ENCODE results near the gene COL15A1. TPM values are rescaled to one million over a fixed set of nuclear protein-coding genes. Genes with fewer than 3 reads are reported as not detected.

COL15A1 gene
- total RNA-seq (not detected in 2 replicates), polyA plus RNA-seq (not detected in 2 replicates), polyA minus RNA-seq (0.09 and 0.14 TPM in 2 replicates)
- 4.4 TPM for total RNA-seq (2013)

- peaks cover 6 to 9% of the 10 kb centered on the region in 2 donors for H3K4me1 ChIP-seq (ENCODE audit: control insufficient read depth in 2 of 2, insufficient read depth in 2 of 2, low read length in 2 of 2)
- TF ChIP-seq, protein P1, sequence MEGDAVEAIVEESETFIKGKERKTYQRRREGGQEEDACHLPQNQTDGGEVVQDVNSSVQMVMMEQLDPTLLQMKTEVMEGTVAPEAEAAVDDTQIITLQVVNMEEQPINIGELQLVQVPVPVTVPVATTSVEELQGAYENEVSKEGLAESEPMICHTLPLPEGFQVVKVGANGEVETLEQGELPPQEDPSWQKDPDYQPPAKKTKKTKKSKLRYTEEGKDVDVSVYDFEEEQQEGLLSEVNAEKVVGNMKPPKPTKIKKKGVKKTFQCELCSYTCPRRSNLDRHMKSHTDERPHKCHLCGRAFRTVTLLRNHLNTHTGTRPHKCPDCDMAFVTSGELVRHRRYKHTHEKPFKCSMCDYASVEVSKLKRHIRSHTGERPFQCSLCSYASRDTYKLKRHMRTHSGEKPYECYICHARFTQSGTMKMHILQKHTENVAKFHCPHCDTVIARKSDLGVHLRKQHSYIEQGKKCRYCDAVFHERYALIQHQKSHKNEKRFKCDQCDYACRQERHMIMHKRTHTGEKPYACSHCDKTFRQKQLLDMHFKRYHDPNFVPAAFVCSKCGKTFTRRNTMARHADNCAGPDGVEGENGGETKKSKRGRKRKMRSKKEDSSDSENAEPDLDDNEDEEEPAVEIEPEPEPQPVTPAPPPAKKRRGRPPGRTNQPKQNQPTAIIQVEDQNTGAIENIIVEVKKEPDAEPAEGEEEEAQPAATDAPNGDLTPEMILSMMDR (IDR thresholded peaks at IDR 0.05): no peak
- no peak for TF ChIP-seq EZH2 (IDR thresholded peaks at IDR 0.05; ENCODE audit: borderline replicate concordance, insufficient read depth, low read depth, low read length, poor library complexity, severe bottlenecking)
- Mint-ChIP-seq H3K27ac (no peak within 1 kb of the TSS), H3K4me3 (peak within 1 kb of the TSS; percentile 59), H3K4me1 (peaks cover 11% of the 10 kb centered on the region), H3K9me3 (ENCODE audit: insufficient read depth) (no peaks in the 10 kb centered on the region), H3K27me3 (peaks cover 76% of the 10 kb centered on the region)
- no peak within 1 kb of the TSS for H3K9ac ChIP-seq (ENCODE audit: low read length)
- H2AFZ ChIP-seq (ENCODE audit: insufficient read depth, low read depth, low read length, poor library complexity, severe bottlenecking): peak within 1 kb of the TSS; percentile 49
- H3K4me3 ChIP-seq (ENCODE audit: control extremely low read depth in 1 of 5, extremely low read depth in 1 of 5, insufficient read depth in 1 of 5, low read depth in 2 of 5, low read length in 4 of 5): no peak within 1 kb of the TSS
- H3K9me3 ChIP-seq (ENCODE audit: control extremely low read depth in 1 of 3, control insufficient read depth in 2 of 3, insufficient read depth in 1 of 3, low read length in 2 of 3): peaks cover 0 to 7% (median 0%) of the 10 kb centered on the region in 3 donors
- ChIA-PET POLR2A (no interaction called here), CTCF (no interaction called here)
- intact Hi-C loops (cut with micrococcal nuclease): no loop called here
- no peaks in the 10 kb centered on the region for H3K79me2 ChIP-seq (ENCODE audit: control insufficient read depth, insufficient read depth, low read length)
- H3K36me3 ChIP-seq (replicated peaks in 1 of 2; ENCODE audit: control extremely low read depth in 1 of 2, control insufficient read depth in 1 of 2, extremely low read depth in 1 of 2, insufficient read depth in 2 of 2, low read length in 1 of 2): no peaks in the 10 kb centered on the region
- no peak within 1 kb of the TSS for H3K27ac ChIP-seq (ENCODE audit: low read length in 2 of 2)
- no peaks in the 10 kb centered on the region for H4K20me1 ChIP-seq (ENCODE audit: control insufficient read depth, insufficient read depth, low read length, poor library complexity, severe bottlenecking)
- DNase-seq (peak; percentile 4), ATAC-seq (ENCODE audit: low read depth) (no peak)
- H3K4me2 ChIP-seq (replicated peaks; ENCODE audit: low read depth, low read length, poor library complexity, severe bottlenecking): peak within 1 kb of the TSS; percentile 57
- H3K27me3 ChIP-seq (replicated peaks in 1 of 4; ENCODE audit: control extremely low read depth in 1 of 4, control insufficient read depth in 3 of 4, insufficient read depth in 4 of 4, low read length in 3 of 4): peaks cover 0 to 50% (median 30%) of the 10 kb centered on the region in 4 experiments
- WGBS (ENCODE audit: insufficient coverage): 3% methylated on average over 58 of the region's 58 CpGs
These were observed at the start of gene COL15A1 for GRCh38 chr9:98943682-98944056. Gene COL15A1, plus strand, starts transcription at chr9:98943907. Its CDS starts 155 bp downstream, at chr9:98944062.

- intact Hi-C loops (cut with micrococcal nuclease): no loop called here
- no peaks in the 10 kb centered on the region for H3K79me2 ChIP-seq (ENCODE audit: control insufficient read depth, insufficient read depth, low read length)
- no peak for TF ChIP-seq EZH2 (IDR thresholded peaks at IDR 0.05; ENCODE audit: borderline replicate concordance, insufficient read depth, low read depth, low read length, poor library complexity, severe bottlenecking)
These were observed 49.5 kb upstream of the COL15A1 start for GRCh38 chr9:98894171-98894570.

More at GRCh38 chr9:98894171-98894570, 49.5 kb upstream of the COL15A1 start:
- peaks cover 43% of the 10 kb centered on the region for H3K27me3 Mint-ChIP-seq
- H3K4me1 Mint-ChIP-seq: no peaks in the 10 kb centered on the region
- CTCF ChIA-PET: interaction anchor here (1.1 kb wide), 1 partner anchor 46 kb away, joined by 3 read pairs; no protein-coding TSS in a partner anchor
- H3K9me3 Mint-ChIP-seq (ENCODE audit: insufficient read depth): peaks cover 10% of the 10 kb centered on the region
- ATAC-seq (ENCODE audit: low read depth) (no peak), DNase-seq (no peak)
- no peak overlapping the region for H3K4me3 ChIP-seq (ENCODE audit: control extremely low read depth in 1 of 5, extremely low read depth in 1 of 5, insufficient read depth in 1 of 5, low read depth in 2 of 5, low read length in 4 of 5)
- H3K4me1 ChIP-seq (ENCODE audit: control insufficient read depth in 2 of 2, insufficient read depth in 2 of 2, low read length in 2 of 2): no peaks in the 10 kb centered on the region
- H3K4me2 ChIP-seq (replicated peaks; ENCODE audit: low read depth, low read length, poor library complexity, severe bottlenecking): no peak overlapping the region
- H3K9me3 ChIP-seq (ENCODE audit: control extremely low read depth in 1 of 3, control insufficient read depth in 2 of 3, insufficient read depth in 1 of 3, low read length in 2 of 3): peaks cover 0 to 1% (median 0%) of the 10 kb centered on the region in 3 donors
- H2AFZ ChIP-seq (ENCODE audit: insufficient read depth, low read depth, low read length, poor library complexity, severe bottlenecking): no peak overlapping the region
- no peaks in the 10 kb centered on the region for H4K20me1 ChIP-seq (ENCODE audit: control insufficient read depth, insufficient read depth, low read length, poor library complexity, severe bottlenecking)
- no peak overlapping the region for H3K9ac ChIP-seq (ENCODE audit: low read length)
- H3K27me3 ChIP-seq (replicated peaks in 1 of 4; ENCODE audit: control extremely low read depth in 1 of 4, control insufficient read depth in 3 of 4, insufficient read depth in 4 of 4, low read length in 3 of 4): no peaks in the 10 kb centered on the region
- no peak overlapping the region for H3K4me3 Mint-ChIP-seq
- H3K27ac ChIP-seq (ENCODE audit: low read length in 2 of 2): no peak overlapping the region
- POLR2A ChIA-PET: no interaction called here
- H3K36me3 ChIP-seq (replicated peaks in 1 of 2; ENCODE audit: control extremely low read depth in 1 of 2, control insufficient read depth in 1 of 2, extremely low read depth in 1 of 2, insufficient read depth in 2 of 2, low read length in 1 of 2): no peaks in the 10 kb centered on the region
- whole genome bisulfite sequencing (ENCODE audit: insufficient coverage): 71% methylated on average over 2 of the region's 3 CpGs
- H3K27ac Mint-ChIP-seq: no peak overlapping the region
